Kidney epithelial cell (primary cell): ENCODE measurements around the gene EYA3. TPM values are rescaled to one million over a fixed set of nuclear protein-coding genes. Genes with fewer than 3 reads are reported as not detected.

Experiments
- DNase-seq: peaks from one replicate; pipeline ENCODE4 v3.0.0-alpha.2; 2010; ENCODE audit warnings: low read depth
- H3K27me3 ChIP-seq: 2 replicates; pipeline ENCODE4 v1.6.0; 2011; ENCODE audit warnings: low read length; ENCODE audit not compliant: control insufficient read depth, insufficient read depth
- H3K36me3 ChIP-seq: 2 replicates; pipeline ENCODE4 v1.5.1; 2011; ENCODE audit warnings: low read length; ENCODE audit not compliant: control insufficient read depth, insufficient read depth
- H3K4me3 ChIP-seq: 2 replicates; pipeline ENCODE4 v1.5.1; 2011; ENCODE audit warnings: low read depth, mild to moderate bottlenecking, control low read depth, low read length
- total RNA-seq: library from RNA; depleted of rRNA; stranded (reverse); fragments of >200 nt; gene quantifications from 2 replicates; pipeline ENCODE4 v1.2.3, GENCODE V29; 2015
- TF ChIP-seq, protein P1 (sequence below): IDR thresholded peaks from 2 replicates; pipeline ENCODE4 v1.5.1; 2011; ENCODE audit warnings: mild to moderate bottlenecking, moderate library complexity, low read length, control low read depth, inconsistent platforms; ENCODE audit not compliant: insufficient read depth, poor library complexity, severe bottlenecking

Gene EYA3
- total RNA-seq, 1 donor from 2014 or later, result 15.1 TPM

DNA sequence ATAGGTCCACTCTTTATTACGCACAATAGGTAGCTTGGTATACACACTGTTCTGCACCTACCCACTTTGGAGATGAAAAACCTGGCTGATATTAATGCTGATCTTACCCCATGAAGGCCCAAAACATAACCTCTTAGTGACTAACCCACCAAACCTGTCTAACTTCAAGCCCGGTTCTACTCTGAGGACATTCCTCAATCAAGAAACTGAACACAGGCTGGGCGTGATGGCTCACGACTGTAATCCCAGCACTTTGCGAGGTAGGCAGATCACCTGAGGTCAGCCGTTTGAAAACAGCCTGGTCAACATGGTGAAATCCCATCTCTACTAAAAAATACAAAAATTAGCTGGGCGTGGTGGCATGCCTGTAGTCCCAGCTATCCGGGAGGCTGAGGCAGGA lies 50.5 kb downstream of the EYA3 start:
- no peak overlapping the region for H3K4me3 ChIP-seq
- TF ChIP-seq, protein P1, sequence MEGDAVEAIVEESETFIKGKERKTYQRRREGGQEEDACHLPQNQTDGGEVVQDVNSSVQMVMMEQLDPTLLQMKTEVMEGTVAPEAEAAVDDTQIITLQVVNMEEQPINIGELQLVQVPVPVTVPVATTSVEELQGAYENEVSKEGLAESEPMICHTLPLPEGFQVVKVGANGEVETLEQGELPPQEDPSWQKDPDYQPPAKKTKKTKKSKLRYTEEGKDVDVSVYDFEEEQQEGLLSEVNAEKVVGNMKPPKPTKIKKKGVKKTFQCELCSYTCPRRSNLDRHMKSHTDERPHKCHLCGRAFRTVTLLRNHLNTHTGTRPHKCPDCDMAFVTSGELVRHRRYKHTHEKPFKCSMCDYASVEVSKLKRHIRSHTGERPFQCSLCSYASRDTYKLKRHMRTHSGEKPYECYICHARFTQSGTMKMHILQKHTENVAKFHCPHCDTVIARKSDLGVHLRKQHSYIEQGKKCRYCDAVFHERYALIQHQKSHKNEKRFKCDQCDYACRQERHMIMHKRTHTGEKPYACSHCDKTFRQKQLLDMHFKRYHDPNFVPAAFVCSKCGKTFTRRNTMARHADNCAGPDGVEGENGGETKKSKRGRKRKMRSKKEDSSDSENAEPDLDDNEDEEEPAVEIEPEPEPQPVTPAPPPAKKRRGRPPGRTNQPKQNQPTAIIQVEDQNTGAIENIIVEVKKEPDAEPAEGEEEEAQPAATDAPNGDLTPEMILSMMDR, result no peak
- DNase-seq, result no peak
- H3K27me3 ChIP-seq, result no peaks in the 10 kb centered on the region
- no peaks in the 10 kb centered on the region for H3K36me3 ChIP-seq

DNA sequence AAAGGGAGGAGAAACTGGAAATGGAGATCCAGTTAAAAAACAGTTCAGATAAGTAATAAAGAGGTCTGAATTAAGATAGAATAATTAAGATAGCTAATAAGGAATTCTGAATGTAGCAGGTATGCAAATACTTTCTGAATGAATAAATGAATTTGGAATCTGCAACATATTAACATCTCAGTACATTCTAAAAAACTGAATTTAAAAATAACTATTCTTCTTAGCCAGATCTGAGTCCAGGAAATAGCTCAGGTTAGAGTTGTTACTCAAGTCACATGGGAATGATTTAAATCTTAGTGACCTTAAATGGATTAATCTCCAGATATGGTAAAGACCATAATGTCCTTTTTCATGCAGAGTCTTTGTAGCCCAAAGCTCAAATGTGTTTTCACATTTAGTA lies 51.2 kb downstream of the EYA3 start:
- DNase-seq, result no peak
- H3K4me3 ChIP-seq, result no peak overlapping the region
- H3K27me3 ChIP-seq, result no peaks in the 10 kb centered on the region
- H3K36me3 ChIP-seq, result no peaks in the 10 kb centered on the region
- TF ChIP-seq, protein P1, result no peak

DNA sequence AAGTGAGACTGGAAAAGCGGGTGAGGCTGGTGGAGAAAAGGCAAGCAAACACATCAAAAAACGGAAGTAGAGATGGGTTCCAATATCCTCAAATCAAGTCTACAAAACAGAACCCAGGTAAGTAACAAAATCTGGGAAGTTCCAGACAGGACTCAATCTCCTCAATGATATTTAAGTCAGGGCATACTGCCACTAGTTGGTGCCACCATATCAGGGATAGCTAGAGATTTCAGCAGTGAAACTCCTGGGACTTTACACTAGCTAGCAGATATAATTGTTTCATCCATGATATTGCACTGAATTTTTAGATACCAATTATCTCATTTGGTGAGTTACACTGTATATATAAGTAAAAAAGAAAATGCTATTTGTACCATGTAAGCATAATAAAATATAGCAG lies 52.0 kb downstream of the EYA3 start:
- no peak for DNase-seq
- no peak overlapping the region for H3K4me3 ChIP-seq
- TF ChIP-seq, protein P1, result peak; percentile 27

DNA sequence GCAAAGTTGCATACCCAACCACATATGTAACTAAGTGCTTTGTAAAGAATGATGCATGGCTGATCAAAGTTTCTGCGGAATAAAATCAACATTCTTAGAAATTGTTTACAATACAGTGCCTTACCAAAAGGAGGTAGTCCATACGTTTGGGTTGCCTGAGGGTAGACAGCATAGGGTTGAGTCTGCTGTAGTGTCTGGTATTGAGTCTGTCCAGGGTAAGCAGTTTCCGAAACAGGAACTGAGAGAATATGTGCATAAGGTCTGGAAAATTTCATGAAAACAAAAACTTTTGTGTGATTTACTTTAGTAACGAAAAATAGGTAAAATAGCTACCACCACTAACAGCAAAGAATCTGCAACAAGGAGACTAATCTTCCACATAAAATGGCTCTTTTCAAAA lies 53.0 kb downstream of the EYA3 start:
- H3K4me3 ChIP-seq, result no peak overlapping the region

More for the DNA sequence above, 52.0 kb downstream of the EYA3 start:
- no peaks in the 10 kb centered on the region for H3K27me3 ChIP-seq
- no peaks in the 10 kb centered on the region for H3K36me3 ChIP-seq

DNA sequence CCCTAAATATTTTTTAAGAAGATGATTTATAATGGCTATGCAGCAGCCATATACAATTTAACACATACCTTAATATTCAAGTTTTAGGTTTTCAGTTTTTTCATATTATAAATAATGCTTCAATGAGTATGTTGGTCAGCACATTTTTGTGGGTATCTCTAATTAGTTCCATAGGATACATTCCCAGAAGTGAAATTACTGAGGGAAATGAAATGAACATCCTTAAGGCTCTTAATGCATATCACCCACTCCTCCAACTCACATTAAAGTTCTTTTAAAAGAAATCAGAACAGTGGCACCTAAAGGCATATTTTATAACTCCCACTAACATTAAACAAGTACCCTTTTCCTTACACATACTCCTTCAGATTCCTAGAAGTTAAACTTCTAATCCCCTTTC lies 56.1 kb downstream of the EYA3 start:
- Histone ChIP-seq H3K27me3 (no peaks in the 10 kb centered on the region), H3K4me3 (no peak overlapping the region), H3K36me3 (no peaks in the 10 kb centered on the region)
- no peak for DNase-seq
- TF ChIP-seq, protein P1, result no peak

More for the DNA sequence above, 53.0 kb downstream of the EYA3 start:
- Histone ChIP-seq H3K27me3 (no peaks in the 10 kb centered on the region), H3K36me3 (no peaks in the 10 kb centered on the region)
- TF ChIP-seq, protein P1, result no peak
- no peak for DNase-seq

DNA sequence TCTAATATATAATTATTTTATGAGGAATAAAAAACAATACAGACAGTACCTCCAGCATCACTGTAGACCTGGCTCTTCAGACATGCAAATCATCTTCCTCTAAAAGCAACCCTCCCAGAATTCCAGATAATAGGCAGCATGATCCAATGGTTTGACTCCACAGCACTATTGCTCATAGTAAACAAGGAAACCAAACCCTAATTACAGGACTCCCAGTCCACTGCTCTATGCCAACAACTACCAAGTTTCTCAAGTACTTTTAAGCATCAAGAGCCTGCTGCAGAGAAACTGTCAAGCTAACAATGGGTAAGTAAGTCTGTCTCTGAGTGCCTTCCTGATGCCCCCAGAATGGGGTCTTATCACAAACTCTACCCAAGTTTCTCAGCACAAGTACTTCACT lies 57.2 kb downstream of the EYA3 start:
- no peak for DNase-seq
- TF ChIP-seq, protein P1, result no peak
- Histone ChIP-seq H3K27me3 (no peaks in the 10 kb centered on the region), H3K4me3 (no peak overlapping the region), H3K36me3 (no peaks in the 10 kb centered on the region)
